Fibroblast of skin of back (primary cell): Measurements from ENCODE around the gene STX8.
"Not testable (repeated sequence)": the region's sequence is repeated elsewhere in the genome, so short reads cannot be mapped to it uniquely, and the experiment has no call there.

Source experiments
- DNase-seq: peaks from one replicate; pipeline ENCODE4 v3.0.0-alpha.2; 2013

Gene STX8

GRCh38 chr17:9290226-9290613 is 285.4 kb downstream of the STX8 start:
- no peak for DNase-seq

DNA sequence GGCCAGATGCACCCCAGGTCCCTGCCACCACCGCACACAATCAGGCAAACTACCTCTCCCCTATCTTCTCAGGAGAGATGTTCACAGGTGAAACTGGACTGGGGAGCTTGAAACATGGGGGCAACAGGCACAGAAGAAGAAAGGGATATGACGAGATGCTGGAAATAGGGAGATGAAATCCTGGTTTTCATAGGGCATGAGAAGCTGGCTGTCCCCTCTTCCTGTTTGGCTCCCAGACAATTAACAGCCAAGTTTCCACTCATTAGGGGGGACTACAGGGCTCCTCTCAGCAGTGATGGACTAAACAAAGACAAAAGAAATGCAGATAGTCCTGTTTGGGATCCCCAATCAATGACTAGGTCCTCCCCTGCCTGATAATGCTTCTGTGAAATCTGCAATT is 288.3 kb downstream of the STX8 start:
- DNase-seq: no peak

DNA sequence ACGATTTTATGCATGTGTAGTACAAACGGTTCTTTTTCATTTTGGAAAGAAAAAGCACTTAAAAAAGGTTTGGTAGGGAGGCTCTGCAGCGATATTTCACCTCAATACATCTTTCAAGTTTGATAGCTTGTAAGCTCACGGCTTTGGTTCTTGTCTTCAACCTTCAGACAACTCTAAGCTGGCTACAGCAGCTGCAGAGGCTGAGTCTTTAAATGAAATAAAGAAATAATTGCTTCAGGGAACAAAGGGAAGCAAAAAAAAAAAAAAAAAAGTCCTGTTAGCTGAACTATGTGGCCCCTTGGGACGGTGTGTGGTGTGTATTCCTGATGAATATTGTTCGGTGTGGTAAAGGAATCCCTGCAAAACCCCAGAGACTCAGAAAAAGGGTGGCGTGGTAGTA is 289.2 kb downstream of the STX8 start:
- DNase-seq: peak; percentile 22

GRCh38 chr17:9285602-9286427 is 289.8 kb downstream of the STX8 start:
- DNase-seq: no peak

DNA sequence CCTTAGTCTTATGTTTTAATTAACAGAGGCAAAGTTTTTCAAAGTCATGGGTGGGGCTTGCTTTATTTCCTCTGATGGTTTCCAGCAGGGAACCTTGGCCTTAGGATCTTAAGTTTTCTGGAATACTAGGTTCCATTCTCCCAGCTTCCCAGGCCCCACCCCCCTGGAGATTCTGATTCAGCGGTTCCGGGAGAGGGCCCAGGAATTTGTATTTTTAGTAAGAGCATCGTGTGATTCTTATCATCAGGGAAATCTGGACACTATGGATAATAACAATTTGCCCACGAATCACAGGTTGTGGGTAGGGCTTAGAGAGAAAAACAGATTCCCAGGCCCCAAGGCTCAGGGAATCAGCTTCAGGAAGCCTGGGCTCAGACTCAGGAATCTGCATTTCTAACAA is 290.7 kb downstream of the STX8 start:
- peak; percentile 38 for DNase-seq

DNA sequence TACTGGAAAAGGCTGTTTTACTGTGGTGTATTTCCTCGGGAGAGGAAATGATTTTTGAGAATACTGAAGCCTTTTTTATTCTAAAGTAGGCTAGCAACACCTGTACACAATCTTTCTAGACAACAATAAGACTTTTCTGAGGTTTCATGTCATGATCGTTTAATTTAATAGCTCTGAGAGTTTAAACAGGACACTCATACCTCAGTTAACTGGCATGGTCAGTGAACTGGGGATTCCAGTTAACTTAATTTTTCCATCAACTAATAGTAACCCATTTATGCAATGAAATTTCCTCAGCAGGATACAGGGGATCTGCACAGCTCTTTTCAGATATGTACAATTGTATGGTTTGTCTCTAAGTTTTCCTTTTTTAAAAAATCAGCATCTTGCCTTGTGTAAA is 291.7 kb downstream of the STX8 start:
- DNase-seq: no peak

DNA sequence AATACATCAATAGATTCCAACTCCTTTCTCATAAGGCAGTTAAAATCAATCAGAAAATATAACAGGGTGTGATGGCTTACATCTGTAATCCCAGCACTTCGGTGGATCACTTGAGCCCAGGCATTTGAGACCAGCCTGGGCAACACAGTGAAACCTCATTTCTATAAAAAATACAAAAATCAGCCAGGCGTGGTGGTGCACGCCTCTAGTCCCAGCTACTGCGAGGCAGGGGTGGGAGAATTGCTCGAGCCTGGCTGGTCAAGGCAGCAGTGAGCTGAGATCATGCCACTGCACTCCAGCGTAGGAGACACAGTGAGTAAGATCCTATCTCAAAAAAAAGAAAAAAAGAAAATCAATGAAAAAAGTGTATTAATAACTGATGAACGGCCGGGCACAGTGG is 295.7 kb downstream of the STX8 start:
- no peak for DNase-seq

- no peak for DNase-seq
Observed at GRCh38 chr17:9274973-9275372, 300.6 kb downstream of the STX8 start.

DNA sequence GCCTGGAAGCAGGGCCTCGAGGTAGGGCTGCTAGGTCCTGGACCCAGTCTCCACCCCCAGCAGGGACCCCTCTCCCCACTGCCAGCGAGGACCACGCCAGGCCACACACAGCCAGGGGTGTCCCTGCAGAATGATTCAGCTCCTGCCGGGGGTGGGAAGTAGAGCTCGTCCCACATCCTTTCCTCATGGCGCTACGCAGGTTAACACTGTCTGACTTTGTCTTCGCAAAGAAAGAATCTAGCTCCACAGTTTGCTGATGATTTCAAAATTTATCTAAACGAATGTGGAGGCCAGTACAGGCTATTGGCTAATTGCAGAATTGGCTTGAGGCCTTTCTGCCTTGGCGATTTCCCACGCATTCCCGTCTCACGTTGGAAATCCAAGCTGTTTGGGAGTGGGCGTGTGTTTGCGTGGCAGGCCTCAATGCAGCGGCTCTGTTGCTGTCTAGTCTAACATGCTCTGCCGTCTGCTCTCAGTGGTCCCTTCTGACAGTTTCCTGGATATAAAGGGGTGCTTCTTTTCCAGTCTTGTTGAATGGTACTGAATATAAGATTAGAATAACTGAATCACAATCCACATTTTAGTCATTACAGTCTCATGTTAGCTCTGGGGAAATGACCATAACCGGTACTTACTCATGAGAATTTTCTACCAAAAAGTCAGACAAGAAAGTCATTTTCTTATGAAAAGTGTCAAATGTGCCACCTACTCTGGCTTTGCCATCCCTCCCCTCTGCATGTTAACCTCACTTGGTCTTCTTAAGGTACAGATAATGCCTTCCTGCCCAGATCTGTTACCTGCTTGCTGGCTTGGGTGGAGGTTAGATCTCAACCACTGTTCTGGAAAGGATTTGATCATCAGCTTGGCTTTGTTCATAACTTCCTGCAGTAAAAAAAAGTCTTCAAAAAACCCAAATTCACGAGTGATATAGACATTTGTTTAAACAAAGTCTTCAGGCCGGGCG is 301.9 kb downstream of the STX8 start:
- DNase-seq: no peak

DNA sequence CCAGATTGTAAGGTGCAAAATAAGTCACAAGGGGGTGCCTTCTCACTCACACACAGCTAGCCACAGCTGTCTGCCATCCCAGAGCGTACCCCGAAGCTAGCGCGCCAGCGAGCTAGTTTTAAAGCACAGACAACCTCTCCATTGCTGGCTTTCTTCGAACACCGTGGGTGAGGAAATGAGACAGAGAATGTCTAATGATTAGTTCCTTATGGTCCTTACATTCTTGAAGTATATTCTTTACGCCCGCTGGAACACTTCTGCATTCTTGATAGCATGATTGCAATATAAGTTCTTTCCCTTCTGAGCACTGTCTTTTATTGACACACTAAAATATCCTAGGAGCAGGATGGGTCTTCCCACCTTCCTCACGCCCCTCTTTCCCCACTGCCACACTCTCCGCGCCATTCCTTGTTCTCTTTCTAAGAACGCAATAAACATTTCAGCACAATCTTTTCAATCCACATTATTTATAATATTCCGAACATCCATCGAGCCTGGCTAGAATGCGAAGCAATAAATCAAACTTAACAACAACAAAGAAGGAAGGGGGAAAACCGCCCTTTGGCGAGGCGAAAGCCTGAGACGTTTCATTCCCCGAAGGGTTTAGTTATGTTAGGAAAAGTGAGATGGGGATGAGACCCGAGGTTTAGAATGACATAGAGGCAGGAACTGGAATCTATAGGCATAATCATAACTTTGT is 303.0 kb downstream of the STX8 start:
- peak; percentile 20 for DNase-seq

- DNase-seq: no peak
Observed at GRCh38 chr17:9271989-9272388, 303.6 kb downstream of the STX8 start.

GRCh38 chr17:9270921-9271320 is 304.7 kb downstream of the STX8 start:
- no peak for DNase-seq

DNA sequence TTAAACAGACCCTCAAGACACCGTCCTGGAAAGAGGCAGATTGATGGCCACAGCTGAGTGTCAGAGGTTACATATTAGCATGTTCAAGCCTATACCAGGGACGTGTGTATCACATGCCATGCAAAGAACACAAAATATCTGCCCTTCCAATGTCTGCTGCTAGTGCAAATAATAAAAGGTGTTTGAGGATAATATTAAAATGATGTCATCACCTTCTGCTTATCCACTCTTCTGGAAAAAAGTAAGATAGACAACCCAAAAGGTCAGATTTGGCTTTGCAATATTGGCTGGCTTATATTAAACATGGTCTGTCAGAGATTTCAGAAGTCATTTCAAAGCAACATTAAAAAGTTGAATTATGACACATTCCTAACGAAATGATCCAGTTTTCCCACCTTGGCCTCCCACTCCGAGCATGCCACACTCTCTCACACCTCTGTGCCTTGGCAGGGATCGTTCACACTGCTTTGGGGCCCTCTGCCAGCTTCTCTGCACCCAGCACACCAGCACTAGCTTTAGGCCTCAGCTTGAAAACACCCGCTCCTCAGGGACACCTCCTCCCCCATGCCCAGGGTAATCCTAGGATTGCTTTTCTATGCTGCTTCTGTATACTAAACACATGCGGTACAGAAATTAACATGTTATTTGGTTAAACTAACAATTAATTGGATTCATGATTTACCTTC is 306.1 kb downstream of the STX8 start:
- no peak for DNase-seq

GRCh38 chr17:9268546-9268945 is 307.1 kb downstream of the STX8 start:
- no peak for DNase-seq

DNA sequence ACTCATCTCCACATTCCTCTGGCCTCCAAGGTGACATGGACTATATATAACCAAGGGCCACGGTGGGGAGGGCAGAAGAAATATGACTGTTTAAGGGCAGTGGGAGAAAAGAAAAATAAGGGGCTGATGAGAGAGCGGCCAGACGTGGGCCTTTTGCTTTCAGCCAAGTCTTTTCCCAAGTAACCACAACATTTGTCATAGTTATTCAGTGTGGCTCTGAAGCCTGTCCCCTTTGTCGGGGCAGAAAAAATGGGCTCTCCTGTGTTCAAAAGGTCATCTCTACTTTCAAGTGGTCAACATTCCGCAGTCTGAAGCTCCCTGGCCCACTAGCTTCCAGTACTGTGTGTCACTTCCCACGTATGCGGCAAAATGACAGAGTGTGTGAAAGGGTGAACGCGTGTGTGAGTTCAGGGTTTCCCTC is 308.9 kb downstream of the STX8 start:
- no peak for DNase-seq

DNA sequence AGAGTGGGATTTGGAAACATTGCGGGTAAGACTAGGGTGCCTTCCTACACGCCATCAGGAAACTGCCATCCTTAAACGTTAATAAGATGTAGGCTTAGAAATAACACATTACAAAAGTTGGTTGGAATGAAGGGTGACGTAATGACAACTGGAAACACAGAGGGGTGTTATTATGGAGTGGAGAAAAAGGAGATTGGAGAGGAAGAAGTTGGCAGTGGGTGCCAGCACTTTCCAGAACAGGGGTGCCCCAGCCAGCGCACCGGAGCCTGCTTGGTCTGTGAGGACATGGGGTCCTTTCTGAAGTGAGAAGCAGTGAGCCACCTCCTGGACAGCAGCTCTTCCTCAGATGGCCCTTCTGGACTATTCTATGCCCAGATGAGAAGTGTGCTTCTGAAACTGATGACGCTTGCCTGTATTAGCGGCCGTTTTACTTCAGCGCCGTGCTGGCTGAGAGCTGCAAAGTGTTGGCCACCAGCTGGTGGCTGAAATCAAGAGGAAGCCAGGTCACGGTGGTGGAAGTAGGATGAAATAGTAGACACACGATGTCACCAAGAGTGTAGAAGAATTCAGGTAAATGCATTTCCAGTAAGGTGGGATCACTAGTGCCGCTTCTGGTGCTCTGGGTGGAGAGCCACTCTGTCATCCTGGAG is 309.5 kb downstream of the STX8 start:
- peak; percentile 9 for DNase-seq

- no peak for DNase-seq
Observed at GRCh38 chr17:9261081-9262012, 314.3 kb downstream of the STX8 start.

- no peak for DNase-seq
Observed at GRCh38 chr17:9259419-9259818, 316.2 kb downstream of the STX8 start.

GRCh38 chr17:9258115-9259015 is 317.3 kb downstream of the STX8 start:
- DNase-seq: no peak

DNA sequence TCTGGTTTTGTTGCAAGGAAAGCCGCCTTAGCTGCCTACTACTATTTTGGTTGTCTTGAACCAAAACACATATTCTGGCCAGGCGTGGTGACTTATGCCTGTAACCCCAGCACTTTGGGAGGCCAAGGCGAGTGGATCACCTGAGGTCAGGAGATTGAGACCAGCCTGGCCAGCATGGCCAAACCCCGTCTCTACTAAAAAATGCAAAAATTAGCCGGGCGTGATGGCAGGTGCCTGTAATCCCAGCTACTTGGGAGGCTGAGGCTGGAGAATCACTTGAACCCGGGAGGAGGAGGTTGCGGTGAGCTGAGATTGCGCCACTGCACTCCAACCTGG is 318.0 kb downstream of the STX8 start:
- not testable (repeated sequence) for DNase-seq
